GM23248 (cell line): Measurements from ENCODE around the gene PRELID1. TPM values are rescaled to one million over a fixed set of nuclear protein-coding genes. Genes with fewer than 3 reads are reported as not detected.
A peak's percentile ranks its signal among the peaks of the same experiment; 100 is the strongest.

Source experiments
- DNase-seq: peaks from one replicate; pipeline ENCODE4 v3.0.0-alpha.2; 2015
- H2AFZ ChIP-seq: fragments of 200-600 bp; sonication (generic); 2 replicates; pipeline ENCODE4 v1.6.1; 2016; ENCODE audit warnings: antibody characterized with exemption
- H3F3A ChIP-seq: fragments of 200-600 bp; sonication (generic); 2 replicates; pipeline ENCODE4 v1.6.1; 2016; ENCODE audit warnings: mild to moderate bottlenecking, antibody characterized with exemption, mixed run types; ENCODE audit not compliant: insufficient read depth
- H3K27ac ChIP-seq: fragments of 200-600 bp; sonication (generic); 2 replicates; pipeline ENCODE4 v1.5.1; 2016; ENCODE audit warnings: mild to moderate bottlenecking
- H3K27me3 ChIP-seq: fragments of 200-600 bp; sonication (generic); replicated peaks from 2 replicates; pipeline ENCODE4 v1.6.1; 2016; ENCODE audit warnings: mild to moderate bottlenecking; ENCODE audit not compliant: insufficient read depth
- H3K36me3 ChIP-seq: fragments of 200-600 bp; sonication (generic); 2 replicates; pipeline ENCODE4 v1.6.1; 2016; ENCODE audit warnings: low read depth, mild to moderate bottlenecking
- H3K4me1 ChIP-seq: fragments of 200-600 bp; sonication (generic); 2 replicates; pipeline ENCODE4 v1.6.1; 2016; ENCODE audit warnings: mild to moderate bottlenecking; ENCODE audit not compliant: insufficient read depth
- H3K4me2 ChIP-seq: fragments of 200-600 bp; sonication (generic); one replicate; pipeline ENCODE4 v1.6.1; 2016; ENCODE audit warnings: mild to moderate bottlenecking; ENCODE audit not compliant: unreplicated experiment
- H3K4me3 ChIP-seq: fragments of 200-600 bp; sonication (generic); 2 replicates; pipeline ENCODE4 v1.5.1; 2016; ENCODE audit warnings: mild to moderate bottlenecking
- H3K79me2 ChIP-seq: fragments of 200-600 bp; sonication (generic); 2 replicates; pipeline ENCODE4 v1.6.1; 2016; ENCODE audit warnings: mild to moderate bottlenecking; ENCODE audit not compliant: insufficient read depth
- H3K9ac ChIP-seq: fragments of 200-600 bp; sonication (generic); 2 replicates; pipeline ENCODE4 v1.6.1; 2016; ENCODE audit warnings: mild to moderate bottlenecking
- H3K9me2 ChIP-seq: fragments of 200-600 bp; sonication (generic); 2 replicates; pipeline ENCODE4 v1.6.1; 2016; ENCODE audit warnings: mixed run types, mild to moderate bottlenecking, moderate library complexity; ENCODE audit not compliant: insufficient read depth
- H3K9me3 ChIP-seq: fragments of 200-600 bp; sonication (generic); one replicate; pipeline ENCODE4 v1.6.1; 2017; ENCODE audit warnings: low read depth
- H4K20me1 ChIP-seq: fragments of 200-600 bp; sonication (generic); 2 replicates; pipeline ENCODE4 v1.6.0; 2016; ENCODE audit not compliant: insufficient read depth
- EZH2 ChIP-seq: fragments of 200-600 bp; sonication (generic); IDR thresholded peaks from 2 replicates; pipeline ENCODE4 v1.6.1; 2018; ENCODE audit warnings: antibody characterized with exemption, mild to moderate bottlenecking; ENCODE audit not compliant: insufficient read depth, poor library complexity, severe bottlenecking
- EZH2phosphoT487 ChIP-seq: fragments of 200-600 bp; sonication (generic); IDR thresholded peaks from 2 replicates; pipeline ENCODE4 v1.6.1; 2018; ENCODE audit warnings: antibody characterized with exemption, moderate library complexity, mild to moderate bottlenecking, low read depth; ENCODE audit not compliant: insufficient read depth
- WGBS, 2 experiments: methylation state at CpG; one replicate each; pipeline ENCODE4 v1.1.6; 2015 to 2017; ENCODE audit warnings: low lambda C conversion rate in 2 of 2, low coverage in 1 of 2; ENCODE audit errors: missing lambda C conversion rate in 2 of 2; 5-methylcytosine and 5-hydroxymethylcytosine counted together
- in situ Hi-C: fragments of 300-500 bp; cut with MboI; formaldehyde crosslinking; loops from 2 replicates; pipeline ENCODE4 v1.15.0; 2020
- polyA plus RNA-seq: library from polyadenylated mRNA; unstranded; fragments of >200 nt; fragmentation: Nextera tagmentation; extraction: Ambion mirVana; gene quantifications from 2 replicates; pipeline ENCODE4 v1.2.1, GENCODE V29; 2016
- total RNA-seq: library from RNA; depleted of rRNA; stranded (reverse); fragments of >200 nt; shearing (Covaris generic); gene quantifications from 2 replicates; pipeline ENCODE4 v1.2.3, GENCODE V29; 2014

The PRELID1 gene
- total and polyA plus RNA-seq, 2 experiments from 2014 or later, result 212 to 255 TPM

DNA sequence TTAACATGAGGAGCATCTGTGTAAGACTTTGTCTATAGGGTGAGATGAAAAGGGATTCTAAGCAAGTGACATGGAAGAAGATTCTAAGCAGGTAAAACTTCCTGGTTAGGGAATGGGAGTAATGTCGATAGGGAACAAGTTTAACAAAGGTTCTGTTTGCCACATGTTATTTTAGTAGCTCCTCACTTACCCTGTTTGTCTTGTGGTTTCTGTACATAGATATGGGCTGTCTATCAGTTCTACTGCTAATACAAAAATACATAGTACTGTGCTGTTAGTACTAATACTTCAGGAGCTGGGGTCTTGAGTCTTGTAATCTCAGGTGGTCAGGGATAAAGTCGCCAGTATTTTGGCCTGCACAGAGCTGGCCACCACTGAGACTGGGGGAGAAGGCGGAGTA is 32.9 kb upstream of the PRELID1 start:
- 66 to 68% methylated on average over 3 of the region's 3 CpGs for WGBS, 2 experiments
- no peaks in the 10 kb centered on the region for H3K27me3 ChIP-seq
- no peaks in the 10 kb centered on the region for H3K79me2 ChIP-seq
- peaks cover 35% of the 10 kb centered on the region for H3K36me3 ChIP-seq
- H2AFZ ChIP-seq, result no peak overlapping the region
- H3K4me3 ChIP-seq, result no peak overlapping the region
- in situ Hi-C loops, result no loop called here
- TF ChIP-seq EZH2phosphoT487 (no peak), EZH2 (no peak)
- no peak for DNase-seq
- no peaks in the 10 kb centered on the region for H3K9me2 ChIP-seq
- no peaks in the 10 kb centered on the region for H3K9me3 ChIP-seq
- peaks cover 11% of the 10 kb centered on the region for H3F3A ChIP-seq
- H3K4me1 ChIP-seq, result no peaks in the 10 kb centered on the region
- no peak overlapping the region for H3K4me2 ChIP-seq
- H4K20me1 ChIP-seq, result no peaks in the 10 kb centered on the region
- no peak overlapping the region for H3K27ac ChIP-seq
- no peak overlapping the region for H3K9ac ChIP-seq

- in situ Hi-C loops, result no loop called here
- H3K9ac ChIP-seq, result no peak overlapping the region
- H3K9me3 ChIP-seq, result no peaks in the 10 kb centered on the region
- H2AFZ ChIP-seq, result no peak overlapping the region
- WGBS, 2 experiments, result 95 to 97% methylated on average over 4 of the region's 4 CpGs
- peak; percentile 6 for DNase-seq
- no peak overlapping the region for H3K4me3 ChIP-seq
- peaks cover 40% of the 10 kb centered on the region for H3K36me3 ChIP-seq
- H3F3A ChIP-seq, result peaks cover 11% of the 10 kb centered on the region
- no peak overlapping the region for H3K4me2 ChIP-seq
- H3K79me2 ChIP-seq, result no peaks in the 10 kb centered on the region
- H3K27me3 ChIP-seq, result no peaks in the 10 kb centered on the region
- no peaks in the 10 kb centered on the region for H4K20me1 ChIP-seq
- TF ChIP-seq EZH2phosphoT487 (no peak), EZH2 (no peak)
- H3K9me2 ChIP-seq, result no peaks in the 10 kb centered on the region
- no peaks in the 10 kb centered on the region for H3K4me1 ChIP-seq
- no peak overlapping the region for H3K27ac ChIP-seq
Observed at GRCh38 chr5:177271113-177271512, 32.5 kb upstream of the PRELID1 start.

DNA sequence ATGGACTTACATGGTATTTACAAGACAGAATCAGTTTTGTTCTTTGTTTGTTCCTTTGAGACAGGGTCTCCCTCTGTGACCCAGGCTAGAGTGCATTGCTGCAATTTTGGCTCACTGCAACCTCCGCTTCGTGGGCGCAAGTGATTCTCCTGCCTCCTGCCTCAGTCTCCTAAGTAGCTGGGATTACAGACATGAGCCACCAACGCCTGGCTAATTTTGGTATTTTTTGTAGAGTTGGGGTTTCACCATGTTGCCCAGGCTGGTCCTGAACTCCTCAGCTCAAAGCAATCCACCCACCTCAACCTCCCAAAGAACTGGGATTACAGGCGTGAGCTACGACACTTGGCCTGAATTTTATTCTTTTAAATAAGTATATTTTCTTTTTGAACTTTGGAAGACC is 27.7 kb upstream of the PRELID1 start:
- H4K20me1 ChIP-seq, result no peaks in the 10 kb centered on the region
- TF ChIP-seq EZH2phosphoT487 (no peak), EZH2 (no peak)
- peaks cover 13% of the 10 kb centered on the region for H3F3A ChIP-seq
- no peaks in the 10 kb centered on the region for H3K9me3 ChIP-seq
- peaks cover 54% of the 10 kb centered on the region for H3K36me3 ChIP-seq
- H3K9me2 ChIP-seq, result no peaks in the 10 kb centered on the region
- H3K4me3 ChIP-seq, result no peak overlapping the region
- H3K79me2 ChIP-seq, result no peaks in the 10 kb centered on the region
- H2AFZ ChIP-seq, result no peak overlapping the region
- H3K4me1 ChIP-seq, result no peaks in the 10 kb centered on the region
- no peak overlapping the region for H3K9ac ChIP-seq
- WGBS, 2 experiments, result 87 to 90% methylated on average over 6 of the region's 6 CpGs
- H3K27ac ChIP-seq, result no peak overlapping the region
- DNase-seq, result no peak
- no peak overlapping the region for H3K4me2 ChIP-seq
- no peaks in the 10 kb centered on the region for H3K27me3 ChIP-seq
- in situ Hi-C loops, result no loop called here

- Histone ChIP-seq H3K9ac (no peak overlapping the region), H3K4me3 (no peak overlapping the region), H3K4me2 (no peak overlapping the region), H3K27me3 (no peaks in the 10 kb centered on the region), H4K20me1 (no peaks in the 10 kb centered on the region), H3K4me1 (no peaks in the 10 kb centered on the region), H3K9me2 (no peaks in the 10 kb centered on the region), H3K79me2 (no peaks in the 10 kb centered on the region), H3F3A (peaks cover 13% of the 10 kb centered on the region; the same call in 1 of the 2 replicates), H3K36me3 (peaks cover 57% of the 10 kb centered on the region), H3K27ac (no peak overlapping the region), H3K9me3 (no peaks in the 10 kb centered on the region), H2AFZ (no peak overlapping the region)
- DNase-seq, result peak; percentile 9
- TF ChIP-seq EZH2phosphoT487, result no peak
- in situ Hi-C loops, result no loop called here
- 86 to 96% methylated on average over 1 of the region's 1 CpG for WGBS, 2 experiments
Observed at GRCh38 chr5:177276886-177277285, 26.7 kb upstream of the PRELID1 start.

DNA sequence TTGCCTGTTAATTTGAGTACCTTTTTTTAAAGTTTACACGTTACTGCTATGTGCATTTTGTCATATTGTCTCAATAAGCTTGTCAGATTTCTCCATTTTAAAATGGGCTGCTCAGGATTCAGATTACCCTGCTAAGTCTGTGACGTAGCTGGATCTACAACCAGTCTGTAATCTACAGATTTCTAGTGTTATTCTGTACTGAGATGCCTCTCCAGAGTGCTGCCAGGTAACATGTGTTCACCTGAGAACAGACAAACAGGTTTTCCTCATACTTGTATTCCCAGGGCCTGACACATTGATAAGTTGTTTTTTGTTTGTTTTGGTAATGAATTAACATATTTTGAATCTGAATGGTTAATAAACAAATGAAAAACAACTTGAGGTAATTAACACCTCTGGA is 15.4 kb upstream of the PRELID1 start:
- Histone ChIP-seq H2AFZ (no peak overlapping the region), H3K27ac (no peak overlapping the region), H3K27me3 (no peaks in the 10 kb centered on the region), H3K9me3 (no peaks in the 10 kb centered on the region), H3K4me2 (no peak overlapping the region), H3F3A (no peaks in the 10 kb centered on the region), H3K36me3 (peaks cover 56% of the 10 kb centered on the region), H3K4me3 (no peak overlapping the region), H3K4me1 (no peaks in the 10 kb centered on the region), H3K9me2 (no peaks in the 10 kb centered on the region), H3K79me2 (no peaks in the 10 kb centered on the region), H4K20me1 (no peaks in the 10 kb centered on the region), H3K9ac (no peak overlapping the region)
- in situ Hi-C loops, result no loop called here
- DNase-seq, result no peak
- no peak for TF ChIP-seq EZH2
- no peak for TF ChIP-seq EZH2phosphoT487
- 96 to 97% methylated on average over 2 of the region's 2 CpGs for WGBS, 2 experiments
